GM21528 (cell line): ENCODE measurements around the gene SPAG7.
A peak's percentile ranks its signal among the peaks of the same experiment; 100 is the strongest.

ENCODE experiments used
- ATAC-seq: cut with Tn5 transposase; IDR thresholded peaks from one replicate; pipeline ENCODE4 v1.9.1; 2021; ENCODE audit warnings: mild to moderate bottlenecking, moderate library complexity; ENCODE audit not compliant: unreplicated experiment, low FRiP score

SPAG7 gene

GRCh38 chr17:4967539-4968485 lies at the start of gene SPAG7:
TSS of gene SPAG7 (minus strand) at chr17:4967817. CDS start at chr17:4967804, 13 bp downstream.
- ATAC-seq: peak; percentile 66

GRCh38 chr17:5014357-5014756 lies 46.7 kb upstream of the SPAG7 start:
- ATAC-seq: no peak

GRCh38 chr17:5011928-5012327 lies 44.3 kb upstream of the SPAG7 start:
- ATAC-seq: no peak

GRCh38 chr17:5003214-5003867 lies 35.7 kb upstream of the SPAG7 start:
- ATAC-seq: no peak

GRCh38 chr17:5002121-5002788 lies 34.6 kb upstream of the SPAG7 start:
- no peak for ATAC-seq

- ATAC-seq: no peak
These were observed 32.6 kb upstream of the SPAG7 start for GRCh38 chr17:5000237-5000639.

GRCh38 chr17:4999430-5000093 lies 31.9 kb upstream of the SPAG7 start:
- no peak for ATAC-seq

GRCh38 chr17:4998732-4999429 lies 31.3 kb upstream of the SPAG7 start:
- no peak for ATAC-seq

- ATAC-seq: peak; percentile 9
These were observed 30.6 kb upstream of the SPAG7 start for GRCh38 chr17:4998027-4998731.

- ATAC-seq: peak; percentile 89
These were observed 29.8 kb upstream of the SPAG7 start, which contains the start of the genes INCA1 and KIF1C for GRCh38 chr17:4997302-4998026. TSS of gene INCA1 (minus strand) at chr17:4997522. CDS start at chr17:4994437, 3,085 bp downstream. TSS of gene KIF1C (plus strand) at chr17:4997950. CDS start at chr17:5000247, 2,297 bp downstream.

GRCh38 chr17:4994081-4994595 lies 26.5 kb upstream of the SPAG7 start:
- ATAC-seq: no peak

GRCh38 chr17:4987767-4988567 lies 20.4 kb upstream of the SPAG7 start:
- peak; percentile 18 for ATAC-seq

GRCh38 chr17:4986951-4987766 lies 19.5 kb upstream of the SPAG7 start, which contains the start of gene CAMTA2:
TSS of gene CAMTA2 (minus strand) at chr17:4987675. CDS start at chr17:4986222, 1,453 bp downstream.
- peak; percentile 64 for ATAC-seq

GRCh38 chr17:4986403-4986802 lies 18.8 kb upstream of the SPAG7 start:
- ATAC-seq: no peak

- no peak for ATAC-seq
These were observed 14.7 kb upstream of the SPAG7 start for GRCh38 chr17:4982305-4982704.

- no peak for ATAC-seq
These were observed 13.1 kb upstream of the SPAG7 start for GRCh38 chr17:4980644-4981216.
